ENCODE data around the gene SSBP1. TPM values are rescaled to one million over a fixed set of nuclear protein-coding genes. Genes with fewer than 3 reads are reported as not detected.

Gene SSBP1
- total RNA-seq, 1 donor from 2014 or later: 132 TPM

GRCh38 chr7:141731476-141732149 is 6.5 kb upstream of the SSBP1 start:
- H3K4me3 Mint-ChIP-seq (ENCODE audit: low read depth): no peak overlapping the region
- no peaks in the 10 kb centered on the region for H3K9me3 Mint-ChIP-seq (ENCODE audit: low read depth)
- H3K27ac Mint-ChIP-seq: no peak overlapping the region
- no peaks in the 10 kb centered on the region for H3K27me3 Mint-ChIP-seq
- no peak for TF ChIP-seq CTCF (IDR thresholded peaks at IDR 0.05; ENCODE audit: unreplicated experiment)
- no peaks in the 10 kb centered on the region for H3K36me3 Mint-ChIP-seq (ENCODE audit: insufficient read depth)
- no peaks in the 10 kb centered on the region for H3K4me1 Mint-ChIP-seq (ENCODE audit: low read depth)
- no peak for DNase-seq (ENCODE audit: low spot score, unreplicated experiment)

- peaks cover 16% of the 10 kb centered on the region for H3K4me1 Mint-ChIP-seq (ENCODE audit: low read depth)
- no peaks in the 10 kb centered on the region for H3K27me3 Mint-ChIP-seq
- DNase-seq (ENCODE audit: low spot score, unreplicated experiment): no peak
- peak overlapping the region; percentile 98 for H3K4me3 Mint-ChIP-seq (ENCODE audit: low read depth)
- no peaks in the 10 kb centered on the region for H3K9me3 Mint-ChIP-seq (ENCODE audit: low read depth)
- no peak for TF ChIP-seq CTCF (IDR thresholded peaks at IDR 0.05; ENCODE audit: unreplicated experiment)
- peaks cover 5% of the 10 kb centered on the region for H3K36me3 Mint-ChIP-seq (ENCODE audit: insufficient read depth)
- peak overlapping the region; percentile 99 for H3K27ac Mint-ChIP-seq
These were observed 881 bp upstream of the SSBP1 start for GRCh38 chr7:141737118-141737835.

- Mint-ChIP-seq H3K4me3 (ENCODE audit: low read depth) (peak overlapping the region; percentile 98), H3K36me3 (ENCODE audit: insufficient read depth) (peaks cover 11% of the 10 kb centered on the region), H3K4me1 (ENCODE audit: low read depth) (peaks cover 16% of the 10 kb centered on the region), H3K27me3 (no peaks in the 10 kb centered on the region), H3K9me3 (ENCODE audit: low read depth) (no peaks in the 10 kb centered on the region), H3K27ac (peak overlapping the region; percentile 99)
- TF ChIP-seq CTCF (IDR thresholded peaks at IDR 0.05; ENCODE audit: unreplicated experiment): no peak
- no peak for DNase-seq (ENCODE audit: low spot score, unreplicated experiment)
These were observed 445 bp downstream of the SSBP1 start for GRCh38 chr7:141738592-141739013.

GRCh38 chr7:141739250-141739649 is 1.1 kb downstream of the SSBP1 start:
- H3K27me3 Mint-ChIP-seq: no peaks in the 10 kb centered on the region
- TF ChIP-seq CTCF (IDR thresholded peaks at IDR 0.05; ENCODE audit: unreplicated experiment): no peak
- peak overlapping the region; percentile 98 for H3K4me3 Mint-ChIP-seq (ENCODE audit: low read depth)
- peak overlapping the region; percentile 71 for H3K27ac Mint-ChIP-seq
- peaks cover 16% of the 10 kb centered on the region for H3K4me1 Mint-ChIP-seq (ENCODE audit: low read depth)
- H3K9me3 Mint-ChIP-seq (ENCODE audit: low read depth): no peaks in the 10 kb centered on the region
- no peak for DNase-seq (ENCODE audit: low spot score, unreplicated experiment)
- peaks cover 16% of the 10 kb centered on the region for H3K36me3 Mint-ChIP-seq (ENCODE audit: insufficient read depth)

GRCh38 chr7:141742229-141742628 is 4.1 kb downstream of the SSBP1 start:
- H3K9me3 Mint-ChIP-seq (ENCODE audit: low read depth): no peaks in the 10 kb centered on the region
- H3K27ac Mint-ChIP-seq: no peak overlapping the region
- TF ChIP-seq CTCF (IDR thresholded peaks at IDR 0.05; ENCODE audit: unreplicated experiment): no peak
- H3K27me3 Mint-ChIP-seq: no peaks in the 10 kb centered on the region
- no peak for DNase-seq (ENCODE audit: low spot score, unreplicated experiment)
- H3K4me3 Mint-ChIP-seq (ENCODE audit: low read depth): no peak overlapping the region
- H3K36me3 Mint-ChIP-seq (ENCODE audit: insufficient read depth): peaks cover 31% of the 10 kb centered on the region
- peaks cover 14% of the 10 kb centered on the region for H3K4me1 Mint-ChIP-seq (ENCODE audit: low read depth)
